Stromal cell of bone marrow (primary cell): ENCODE measurements around the gene PIK3R6.

Experiments
- DNase-seq: peaks from one replicate; pipeline ENCODE4 v3.0.0-alpha.2; 2012; ENCODE audit warnings: low read depth

Gene PIK3R6

DNA sequence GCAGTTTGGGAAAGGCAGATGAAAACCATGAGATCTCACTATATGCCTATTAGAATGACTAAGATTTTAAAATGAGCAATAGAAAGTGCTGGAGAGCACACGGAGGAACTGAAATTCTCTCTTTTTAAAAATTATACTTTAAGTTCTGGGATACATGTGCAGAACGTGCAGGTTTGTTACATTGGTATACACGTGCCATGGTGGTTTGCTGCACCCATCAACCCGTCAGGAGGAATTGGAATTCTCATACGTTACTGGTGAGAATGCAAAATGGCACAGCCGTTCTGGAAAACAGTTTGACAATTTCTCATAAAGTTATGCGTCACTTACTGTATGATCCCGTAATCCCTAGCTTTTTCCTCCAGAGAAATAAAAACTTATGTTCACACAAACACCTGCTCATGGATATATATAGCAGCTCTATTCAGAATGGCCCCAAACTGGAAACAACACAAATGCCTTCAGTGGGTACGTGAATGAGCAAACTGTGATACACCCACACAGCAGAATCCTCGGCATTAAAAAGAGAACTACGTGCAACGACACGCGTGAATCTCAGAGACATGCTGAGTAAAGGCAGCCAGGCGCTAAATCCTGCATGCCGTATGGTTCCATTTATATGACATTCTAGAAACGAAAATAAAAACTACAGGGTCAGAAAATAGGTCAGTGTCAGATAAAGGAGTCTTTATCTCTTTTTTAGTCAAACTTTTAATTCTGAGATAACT lies 11.8 kb downstream of the PIK3R6 start:
- no peak for DNase-seq

DNA sequence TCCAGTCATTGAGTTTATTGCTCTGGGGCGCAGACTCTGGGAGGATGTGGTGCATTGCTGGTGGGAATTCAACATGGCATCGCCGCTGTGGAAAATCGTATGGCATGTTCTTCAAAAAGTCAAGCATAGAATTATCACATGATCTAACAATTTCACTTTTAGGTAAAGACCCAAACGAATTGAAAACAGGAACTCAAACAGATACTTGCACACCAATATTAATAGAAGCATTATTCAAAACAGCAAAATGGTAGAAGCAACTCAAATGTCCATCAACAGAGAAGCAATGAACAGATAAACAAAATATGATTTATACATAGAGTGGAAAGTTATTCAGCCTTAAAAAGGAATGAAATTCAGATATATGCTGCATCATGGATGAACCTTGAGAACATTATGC lies 15.9 kb downstream of the PIK3R6 start:
- DNase-seq: no peak

DNA sequence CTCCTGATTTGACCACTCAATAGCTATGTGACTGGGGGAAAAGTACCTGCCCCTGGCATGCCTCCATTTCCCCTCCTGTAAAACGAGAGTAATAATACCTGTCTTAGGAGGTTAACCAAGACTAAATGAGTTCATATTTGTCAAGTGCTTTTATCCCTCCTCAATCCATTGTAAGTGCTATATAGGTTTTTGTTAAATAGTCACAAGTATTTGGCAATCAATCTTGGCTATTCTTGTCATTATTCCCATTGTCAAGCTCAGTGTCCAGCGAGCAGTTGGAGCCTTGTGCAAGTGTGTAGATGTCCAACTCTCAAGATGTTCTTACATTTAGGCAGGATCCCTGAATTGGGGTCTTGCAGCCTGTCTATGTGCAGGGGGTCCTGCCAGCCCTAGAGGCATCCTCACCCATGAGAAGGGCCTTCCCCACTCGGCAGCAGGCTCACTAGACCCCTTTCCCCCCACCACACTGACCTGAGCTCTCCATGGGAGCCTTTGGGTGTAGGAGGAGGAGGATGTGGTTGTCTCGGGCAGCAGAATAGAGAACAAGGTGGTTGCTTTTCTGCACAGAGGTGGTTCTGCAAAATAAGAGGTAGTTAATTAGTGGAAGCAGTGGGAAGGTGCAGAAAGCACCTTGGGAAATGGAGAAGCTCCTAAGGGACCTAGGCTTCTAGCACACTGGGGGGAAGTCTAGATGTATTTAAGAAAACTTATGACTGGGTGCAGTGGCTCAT lies 18.0 kb downstream of the PIK3R6 start:
- DNase-seq: no peak

DNA sequence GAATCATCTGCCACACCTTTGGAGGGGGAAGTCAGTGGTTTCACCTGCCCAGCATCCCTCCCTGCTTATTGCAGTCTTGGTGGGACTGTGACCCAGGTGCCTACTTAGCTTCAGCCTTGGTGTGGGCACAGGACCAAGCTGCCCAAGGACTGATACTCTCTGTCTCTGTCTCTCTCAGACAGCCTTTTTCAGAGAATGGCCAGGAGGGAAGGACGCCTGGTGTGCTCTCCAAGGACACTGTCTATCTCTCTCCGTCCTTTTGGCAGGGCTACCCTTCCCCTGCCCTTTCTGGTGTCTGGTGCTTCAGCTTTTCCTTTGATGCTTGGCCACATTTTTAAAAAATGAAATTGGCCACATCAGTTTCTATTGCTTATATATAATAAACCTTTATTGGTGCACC lies 19.6 kb downstream of the PIK3R6 start:
- no peak for DNase-seq

DNA sequence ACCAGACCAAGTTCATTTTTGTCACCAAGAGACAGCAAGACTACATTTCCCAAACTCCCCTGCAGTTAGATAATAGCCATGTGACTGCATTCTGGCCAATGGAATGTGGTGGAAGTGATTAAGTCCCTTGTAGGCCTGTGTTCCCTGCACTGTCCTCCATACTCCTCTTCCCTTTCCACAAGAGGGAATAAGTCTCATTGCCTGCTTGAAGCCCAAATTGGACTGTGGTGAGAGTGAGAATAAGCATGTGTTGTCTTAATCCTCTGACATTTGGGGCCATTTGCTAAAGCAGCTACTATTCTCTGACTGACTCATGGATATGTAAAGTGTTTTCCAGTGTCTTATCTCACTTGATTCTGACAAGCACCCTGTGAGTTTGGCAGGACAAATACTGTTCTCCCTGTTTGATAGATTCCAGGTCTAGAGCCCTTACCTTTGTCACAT lies 20.7 kb downstream of the PIK3R6 start:
- peak; percentile 38 for DNase-seq

DNA sequence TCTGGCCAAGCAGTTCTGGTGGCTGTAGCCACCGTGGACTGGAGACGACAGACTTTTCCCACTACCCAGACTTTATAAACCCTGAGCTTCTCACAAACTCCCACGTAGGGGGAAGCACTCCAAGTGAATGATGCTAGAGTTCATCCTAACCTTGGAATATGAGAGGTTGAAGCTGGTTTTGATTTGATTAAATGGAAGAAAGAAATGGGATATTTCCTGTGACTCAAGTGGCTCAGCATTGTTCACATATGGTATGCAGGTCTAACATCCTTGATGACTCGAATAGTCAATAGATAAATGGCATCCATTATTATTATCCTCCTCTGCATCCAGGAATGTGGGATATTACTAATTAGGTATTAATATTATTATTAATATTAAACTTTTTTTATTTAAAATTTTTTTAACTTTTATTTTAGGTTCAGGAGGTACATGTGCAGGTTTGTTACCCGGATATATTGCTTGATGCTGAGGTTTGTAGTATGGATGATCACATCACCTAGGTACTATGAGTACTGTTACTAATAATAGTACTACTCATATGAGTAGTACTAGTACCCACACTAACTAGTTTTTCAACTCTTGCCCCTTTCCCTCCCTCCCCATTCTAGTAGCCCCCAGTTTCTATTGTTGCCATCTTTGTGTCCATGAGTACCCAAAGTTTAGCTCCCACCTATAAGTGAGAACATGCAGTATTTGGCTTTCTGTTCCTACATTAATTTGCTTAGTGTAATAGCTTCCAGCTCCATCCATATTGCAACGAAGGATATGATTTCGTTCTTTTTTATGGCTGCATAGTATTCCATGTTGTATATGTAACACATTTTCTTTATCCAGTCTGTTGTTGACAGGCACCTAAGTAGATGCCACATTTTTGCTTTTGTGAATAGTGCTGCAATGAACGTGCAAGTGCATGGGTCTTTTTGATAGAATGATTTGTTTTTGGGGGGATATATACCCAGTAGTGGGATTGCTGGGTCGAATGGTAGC lies 22.9 kb downstream of the PIK3R6 start:
- no peak for DNase-seq

DNA sequence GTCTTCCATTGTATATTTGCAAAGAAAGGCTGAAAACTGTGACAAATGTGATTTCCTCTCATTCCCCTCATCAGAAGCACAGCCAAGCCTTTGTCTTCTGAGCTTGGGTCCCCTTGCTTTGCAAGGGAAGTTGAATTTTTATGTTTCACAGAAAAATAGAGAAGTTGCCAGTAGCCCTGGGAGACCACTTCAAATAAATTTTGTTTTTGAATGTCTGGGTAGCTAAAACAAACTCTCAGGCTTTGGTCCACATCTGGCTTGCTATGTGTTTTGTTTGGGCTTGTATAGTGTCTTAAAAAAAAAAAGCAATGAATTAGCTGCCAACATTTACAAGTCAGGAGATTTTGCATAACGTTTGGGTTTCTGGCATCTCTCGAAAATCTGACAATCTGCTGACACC lies 24.1 kb downstream of the PIK3R6 start:
- no peak for DNase-seq

DNA sequence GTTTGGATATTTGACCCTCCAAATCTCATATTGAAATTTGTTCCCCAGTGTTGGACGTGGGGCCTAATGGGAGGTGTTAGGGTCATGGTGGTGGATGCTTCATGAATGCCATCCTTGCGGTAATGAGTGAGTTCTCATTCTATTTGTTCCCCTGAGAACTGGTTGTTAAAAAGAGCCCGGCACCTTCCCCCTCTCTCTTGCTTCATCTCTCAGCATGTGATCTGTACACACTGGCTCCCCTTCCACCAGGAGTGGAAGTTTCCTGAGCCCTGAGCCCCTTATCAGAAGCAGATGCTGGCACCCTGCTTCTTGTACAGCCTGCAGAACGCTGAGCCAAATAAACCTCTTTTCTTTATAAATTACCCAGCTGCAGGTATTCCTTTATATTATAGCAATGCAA lies 25.6 kb downstream of the PIK3R6 start:
- no peak for DNase-seq

DNA sequence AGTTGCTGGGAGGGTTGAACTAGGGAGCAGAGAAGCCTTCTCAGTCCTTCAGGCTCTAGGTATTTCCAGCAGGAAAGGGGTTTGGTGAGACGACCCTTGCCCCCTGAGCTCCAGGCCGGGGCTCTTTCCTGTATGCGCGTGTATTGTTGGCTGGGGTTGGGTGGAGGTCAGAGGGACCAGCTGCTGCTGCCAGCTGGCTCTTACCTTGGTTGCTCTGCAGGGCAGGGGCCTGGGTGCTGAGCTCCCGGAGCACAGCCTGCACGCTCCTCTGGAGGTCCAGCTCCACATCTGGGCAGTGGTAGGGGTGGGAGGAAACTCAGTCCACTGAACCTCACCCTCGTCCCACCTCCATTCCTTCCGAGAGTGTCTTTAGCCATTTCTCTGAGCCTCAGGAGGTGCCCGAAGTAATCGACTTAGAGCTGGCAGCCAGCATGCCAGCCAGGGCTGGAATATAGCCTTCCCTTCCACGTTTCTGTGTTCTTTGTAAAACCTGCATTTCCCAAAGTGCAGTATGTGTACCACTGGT lies 28.0 kb downstream of the PIK3R6 start:
- DNase-seq: no peak

DNA sequence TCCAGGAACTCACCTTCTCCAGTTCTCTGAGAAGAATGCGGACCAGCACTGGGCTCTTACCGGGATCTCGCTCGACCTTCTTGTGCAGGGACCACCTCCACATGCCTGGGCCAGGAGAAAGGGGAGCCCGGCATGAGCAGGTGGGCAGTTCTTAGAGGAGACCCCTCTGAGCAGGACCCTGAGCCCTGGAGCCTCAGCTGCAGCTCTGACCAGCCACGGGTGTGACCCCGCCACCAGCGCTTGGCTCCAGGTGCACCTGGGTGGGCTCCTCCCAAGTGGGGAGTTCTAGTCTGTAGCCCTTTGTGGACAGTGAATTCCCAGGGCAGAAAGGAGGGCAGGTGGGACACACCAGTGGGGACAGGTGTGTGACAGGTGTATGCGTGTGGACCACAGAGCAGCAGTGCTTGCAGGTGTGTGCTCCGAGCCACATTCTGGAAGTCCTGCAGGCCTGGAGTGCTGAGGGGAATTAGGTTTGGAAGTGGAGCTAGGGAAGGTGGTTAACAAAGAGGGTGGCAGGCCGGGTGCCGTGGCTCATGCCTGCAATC lies 28.9 kb downstream of the PIK3R6 start:
- no peak for DNase-seq

DNA sequence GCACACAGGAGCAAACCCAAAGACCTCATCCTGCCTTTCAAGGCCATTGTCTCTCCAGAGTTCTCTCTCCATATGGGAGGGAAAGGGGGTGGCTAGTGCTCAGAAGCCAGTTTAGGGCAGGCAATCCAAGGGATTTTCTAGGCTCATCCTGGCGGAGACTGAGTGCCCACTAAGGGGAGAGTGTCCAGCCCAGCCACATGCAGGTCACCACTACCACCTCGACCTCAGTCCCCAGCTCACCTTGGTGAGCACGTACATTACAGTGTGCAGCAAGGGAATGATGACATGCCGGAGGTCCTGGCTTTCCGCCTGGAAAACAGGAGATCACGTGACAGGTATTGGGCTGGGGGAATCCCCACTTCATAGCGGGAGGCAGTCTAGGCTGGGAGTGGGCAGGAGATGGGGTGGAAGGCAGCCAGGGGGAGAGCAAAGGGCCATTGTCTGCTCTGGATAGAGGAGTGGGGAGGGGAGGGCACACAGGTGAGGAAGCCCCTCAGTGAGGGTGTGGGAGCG lies 29.9 kb downstream of the PIK3R6 start:
- no peak for DNase-seq

DNA sequence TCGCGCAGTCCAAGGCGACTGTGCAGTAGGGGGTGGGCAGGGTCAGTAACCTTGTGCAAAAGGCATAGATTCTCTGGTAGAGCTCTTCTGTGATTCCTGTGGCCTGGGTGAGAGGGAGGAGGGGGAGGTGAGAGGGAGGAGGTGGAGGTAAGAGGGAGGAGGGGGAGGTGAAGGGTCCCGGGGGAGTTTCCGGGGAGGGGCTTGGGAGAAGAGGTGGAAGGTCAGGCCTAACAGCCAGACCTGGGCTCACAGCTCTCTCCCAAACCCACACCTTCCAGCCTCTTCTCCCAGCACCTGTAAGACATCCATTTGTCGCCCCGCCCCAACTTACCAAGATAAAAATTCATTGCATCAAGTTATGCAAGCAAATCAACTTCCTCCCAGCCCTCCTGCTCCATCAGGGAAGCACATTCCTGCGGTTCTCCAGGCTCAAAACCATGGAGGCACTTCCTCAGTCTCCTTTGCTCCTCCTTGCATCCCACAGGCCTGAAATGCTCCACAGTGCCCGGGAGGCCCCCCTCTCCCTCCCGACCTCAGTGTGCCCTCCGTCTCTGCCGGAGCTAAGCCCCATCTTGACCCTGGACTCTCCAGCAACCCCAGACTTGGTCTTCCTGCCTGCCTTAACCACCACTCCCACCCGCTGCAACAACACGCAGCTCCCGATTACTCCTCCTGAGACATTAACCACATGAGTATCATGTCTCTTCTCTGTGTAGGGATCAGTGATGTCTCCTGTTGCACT lies 30.5 kb downstream of the PIK3R6 start:
- DNase-seq: no peak

DNA sequence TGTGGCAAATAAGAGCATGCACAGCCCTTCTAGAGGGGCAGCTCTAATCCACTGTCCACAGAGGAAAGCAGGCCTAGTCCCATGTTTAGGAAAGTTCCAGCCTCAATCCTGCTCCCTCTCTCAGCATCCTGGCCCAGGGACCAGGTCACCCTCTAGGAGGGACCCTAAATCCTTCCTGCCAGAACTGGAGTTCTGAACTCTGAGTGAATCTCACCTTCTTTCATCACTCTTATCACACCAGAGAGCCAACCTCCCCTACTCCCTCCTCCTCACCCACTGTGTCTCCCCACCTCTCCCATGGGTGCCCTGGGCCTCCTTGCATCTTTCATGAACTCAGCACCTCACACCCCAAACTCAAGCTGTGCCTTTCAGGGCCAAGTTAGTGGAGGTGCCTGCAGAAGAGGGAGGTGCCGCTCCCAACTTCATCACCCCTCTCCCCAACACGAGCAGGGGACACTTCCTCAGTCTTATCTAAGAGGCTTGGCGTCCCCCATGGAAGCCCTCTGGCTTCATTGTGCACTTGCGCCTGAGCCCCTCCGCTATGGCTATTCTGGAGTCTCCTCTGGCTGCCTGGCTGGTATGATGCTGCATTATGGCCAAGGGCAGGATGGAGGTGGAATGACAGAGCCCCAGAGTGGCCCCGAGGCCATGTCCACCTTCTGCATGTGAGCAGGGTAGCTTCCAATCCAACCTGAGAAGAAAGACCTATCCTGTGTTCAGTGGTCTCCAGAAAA lies 31.7 kb downstream of the PIK3R6 start:
- DNase-seq: no peak

DNA sequence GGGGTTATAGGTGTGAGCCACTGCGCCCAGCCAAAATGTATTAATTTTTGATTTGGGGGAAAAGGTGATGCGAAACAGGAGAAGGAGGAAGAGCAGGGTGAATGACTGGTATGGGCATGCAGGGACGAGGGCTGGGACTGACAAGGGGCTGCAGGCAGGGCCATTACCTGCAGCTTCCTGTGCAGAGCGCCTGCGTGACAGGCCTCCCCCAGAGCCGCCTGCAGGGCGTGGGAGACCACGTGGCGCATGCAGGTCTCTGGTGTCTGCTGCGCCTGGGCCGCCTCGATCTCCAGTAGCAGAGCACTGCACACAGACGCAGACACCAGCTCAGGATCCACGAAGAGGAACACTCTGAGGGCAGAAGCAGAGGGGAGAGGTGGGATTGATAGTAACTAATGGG lies 32.4 kb downstream of the PIK3R6 start:
- DNase-seq: no peak

DNA sequence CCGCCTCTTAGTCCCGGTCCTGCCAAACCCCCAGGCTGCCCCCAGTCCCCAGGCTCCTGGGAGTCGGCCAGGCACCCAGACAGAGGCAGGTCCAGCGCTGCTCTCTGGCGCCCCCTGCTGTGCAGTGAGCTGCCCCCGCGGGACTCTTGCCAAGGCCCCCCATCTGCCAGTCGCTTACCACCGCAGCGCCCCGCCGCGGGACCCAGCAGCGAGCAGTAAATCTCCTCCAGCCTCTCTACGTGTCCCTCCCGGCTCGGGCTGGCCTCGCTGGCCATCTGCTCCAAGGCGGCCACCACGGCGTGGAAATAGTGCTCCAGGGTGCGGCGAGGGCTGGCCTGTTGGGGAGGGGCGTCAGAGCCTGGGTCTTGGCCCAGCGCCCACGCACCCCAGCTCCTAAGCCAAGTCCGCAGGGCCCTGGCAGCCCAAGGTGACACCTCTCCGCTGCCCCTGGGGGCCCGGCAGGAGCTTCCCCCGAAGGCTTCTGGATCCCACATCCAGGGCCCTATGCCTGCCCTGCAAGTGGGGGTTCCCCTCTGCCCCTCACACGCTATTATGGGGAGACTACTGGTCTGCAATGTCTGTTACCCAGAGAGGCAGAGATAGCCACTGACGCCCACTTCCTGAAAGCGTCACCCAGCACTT lies 34.6 kb downstream of the PIK3R6 start:
- no peak for DNase-seq

DNA sequence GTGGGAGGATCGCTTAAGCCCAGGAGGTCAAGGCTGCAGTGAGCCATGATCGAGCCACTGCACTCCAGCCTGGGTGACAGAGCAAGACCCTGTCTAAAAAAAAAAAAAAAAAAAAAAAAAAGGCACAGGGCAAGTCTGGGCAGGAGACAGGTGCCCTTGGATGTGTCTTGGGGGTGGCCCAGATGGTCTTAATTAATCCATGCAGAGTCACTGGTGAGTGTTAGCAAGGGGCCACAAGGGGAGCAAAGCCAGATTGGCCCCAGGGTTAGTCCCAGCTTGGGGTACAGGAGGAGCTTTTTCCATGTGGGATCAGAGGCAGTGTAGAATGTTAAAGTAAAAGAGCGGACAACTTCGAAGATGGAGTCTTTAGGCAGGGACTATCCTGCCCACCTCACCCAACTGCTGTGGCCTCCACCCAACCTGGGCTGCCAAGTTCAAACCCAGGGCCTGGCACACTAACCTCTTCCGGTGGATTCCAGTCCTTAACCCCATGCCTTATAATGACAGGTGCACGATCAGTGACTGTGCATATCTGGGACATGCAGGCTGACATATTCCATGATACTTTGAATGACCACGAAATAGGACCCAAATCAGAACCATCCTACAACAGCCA lies 36.1 kb downstream of the PIK3R6 start:
- DNase-seq: no peak

DNA sequence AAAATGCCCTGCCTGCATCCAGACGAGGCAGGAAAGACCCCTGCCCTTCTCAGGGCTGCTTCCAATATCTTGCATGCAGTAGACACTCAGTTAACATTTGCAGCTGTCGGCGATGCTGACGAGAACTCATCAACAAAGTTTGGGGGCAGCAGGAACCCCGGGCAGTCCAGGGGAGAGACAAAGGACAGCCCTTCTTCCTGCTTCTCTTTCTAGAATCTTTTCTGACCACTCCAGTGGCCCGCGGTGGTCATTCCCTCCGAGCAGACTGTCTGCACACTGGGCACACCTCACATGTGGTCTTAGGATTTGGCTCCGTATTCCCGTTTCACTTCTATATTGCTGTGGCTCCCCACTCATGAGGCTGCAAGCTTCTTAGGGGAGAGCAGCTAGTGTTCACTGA lies 37.3 kb downstream of the PIK3R6 start:
- DNase-seq: no peak

DNA sequence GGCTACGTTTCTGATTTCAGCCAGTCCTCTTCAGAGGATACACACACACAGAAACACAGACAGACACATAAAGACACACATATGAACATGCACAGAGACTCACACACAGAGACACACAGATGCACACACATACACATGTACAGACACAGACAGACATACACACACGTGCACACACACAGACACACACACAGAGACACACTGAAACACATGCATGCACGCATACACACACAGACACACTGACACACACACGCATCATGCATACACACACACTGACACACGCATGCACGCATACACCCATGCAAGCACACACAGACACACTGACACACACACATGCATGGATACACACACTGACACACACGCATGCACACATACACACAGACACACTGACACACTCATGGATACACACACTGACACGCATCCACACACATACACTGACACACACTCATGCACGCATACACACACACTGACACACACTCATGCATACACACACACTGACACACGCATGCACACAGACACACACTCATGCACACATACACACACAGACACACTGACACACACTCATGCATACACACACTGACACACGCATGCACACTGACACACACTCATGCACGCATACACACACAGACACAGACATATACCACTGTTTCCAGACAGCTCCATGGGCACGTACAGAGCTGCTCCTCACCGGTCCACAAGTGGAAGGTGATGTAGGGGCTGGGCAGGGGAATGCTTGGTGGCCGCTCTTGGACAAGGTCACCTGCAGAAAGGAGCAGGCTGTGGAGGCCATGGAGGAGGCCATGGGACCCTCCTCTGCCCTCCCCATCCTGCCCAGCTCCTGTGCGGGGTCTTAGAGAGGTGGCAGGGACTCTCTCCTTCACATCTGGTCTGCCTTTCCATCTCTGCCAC lies 38.2 kb downstream of the PIK3R6 start:
- no peak for DNase-seq
